ENCODE data around the gene ZNF83. TPM values are rescaled to one million over a fixed set of nuclear protein-coding genes. Genes with fewer than 3 reads are reported as not detected.
"Not testable (repeated sequence)": the region's sequence is repeated elsewhere in the genome, so short reads cannot be mapped to it uniquely, and the experiment has no call there.

The ZNF83 gene
- total RNA-seq, 1 donor from 2014 or later, result 40.0 TPM

- no peak for DNase-seq (ENCODE audit: low spot score)
- peaks cover 39% of the 10 kb centered on the region for H3K36me3 Mint-ChIP-seq (ENCODE audit: low read depth, unreplicated experiment)
- TF ChIP-seq, protein P1, sequence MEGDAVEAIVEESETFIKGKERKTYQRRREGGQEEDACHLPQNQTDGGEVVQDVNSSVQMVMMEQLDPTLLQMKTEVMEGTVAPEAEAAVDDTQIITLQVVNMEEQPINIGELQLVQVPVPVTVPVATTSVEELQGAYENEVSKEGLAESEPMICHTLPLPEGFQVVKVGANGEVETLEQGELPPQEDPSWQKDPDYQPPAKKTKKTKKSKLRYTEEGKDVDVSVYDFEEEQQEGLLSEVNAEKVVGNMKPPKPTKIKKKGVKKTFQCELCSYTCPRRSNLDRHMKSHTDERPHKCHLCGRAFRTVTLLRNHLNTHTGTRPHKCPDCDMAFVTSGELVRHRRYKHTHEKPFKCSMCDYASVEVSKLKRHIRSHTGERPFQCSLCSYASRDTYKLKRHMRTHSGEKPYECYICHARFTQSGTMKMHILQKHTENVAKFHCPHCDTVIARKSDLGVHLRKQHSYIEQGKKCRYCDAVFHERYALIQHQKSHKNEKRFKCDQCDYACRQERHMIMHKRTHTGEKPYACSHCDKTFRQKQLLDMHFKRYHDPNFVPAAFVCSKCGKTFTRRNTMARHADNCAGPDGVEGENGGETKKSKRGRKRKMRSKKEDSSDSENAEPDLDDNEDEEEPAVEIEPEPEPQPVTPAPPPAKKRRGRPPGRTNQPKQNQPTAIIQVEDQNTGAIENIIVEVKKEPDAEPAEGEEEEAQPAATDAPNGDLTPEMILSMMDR (IDR thresholded peaks at IDR 0.05; ENCODE audit: unreplicated experiment), result no peak
- peaks cover 5% of the 10 kb centered on the region for H3K27me3 Mint-ChIP-seq (ENCODE audit: unreplicated experiment)
- H3K27ac Mint-ChIP-seq (ENCODE audit: unreplicated experiment), result no peak overlapping the region
- no peak overlapping the region for H3K4me3 Mint-ChIP-seq (ENCODE audit: unreplicated experiment)
- no peaks in the 10 kb centered on the region for H3K4me1 Mint-ChIP-seq (ENCODE audit: unreplicated experiment)
- H3K9me3 Mint-ChIP-seq (ENCODE audit: unreplicated experiment), result no peaks in the 10 kb centered on the region
Observed at GRCh38 chr19:52592301-52592700, 45.9 kb downstream of the ZNF83 start.

DNA sequence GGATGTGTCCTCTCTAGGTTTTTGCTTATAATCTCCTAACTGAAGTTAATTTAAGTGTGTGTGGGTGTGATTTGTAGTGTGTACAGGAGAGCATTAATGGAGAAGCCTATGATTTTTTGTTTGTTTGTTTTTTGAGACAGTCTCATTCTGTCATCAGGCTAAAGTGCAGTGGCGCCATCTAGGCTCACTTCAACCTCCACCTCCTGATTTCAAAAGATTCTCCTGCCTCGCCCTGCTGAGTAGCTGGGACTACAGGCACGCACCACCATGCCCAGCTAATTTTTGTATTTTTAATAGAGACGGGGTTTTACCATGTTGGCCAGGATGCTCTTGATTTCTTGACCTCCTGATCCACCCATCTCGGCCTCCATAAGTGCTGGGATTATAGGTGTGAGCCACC, 47.4 kb downstream of the ZNF83 start:
- Mint-ChIP-seq H3K27ac (ENCODE audit: unreplicated experiment) (no peak overlapping the region), H3K4me3 (ENCODE audit: unreplicated experiment) (peak overlapping the region; percentile 33), H3K27me3 (ENCODE audit: unreplicated experiment) (peaks cover 6% of the 10 kb centered on the region), H3K4me1 (ENCODE audit: unreplicated experiment) (no peaks in the 10 kb centered on the region), H3K9me3 (ENCODE audit: unreplicated experiment) (no peaks in the 10 kb centered on the region), H3K36me3 (ENCODE audit: low read depth, unreplicated experiment) (peaks cover 25% of the 10 kb centered on the region)
- TF ChIP-seq, protein P1 (IDR thresholded peaks at IDR 0.05; ENCODE audit: unreplicated experiment), result no peak
- no peak for DNase-seq (ENCODE audit: low spot score)

DNA sequence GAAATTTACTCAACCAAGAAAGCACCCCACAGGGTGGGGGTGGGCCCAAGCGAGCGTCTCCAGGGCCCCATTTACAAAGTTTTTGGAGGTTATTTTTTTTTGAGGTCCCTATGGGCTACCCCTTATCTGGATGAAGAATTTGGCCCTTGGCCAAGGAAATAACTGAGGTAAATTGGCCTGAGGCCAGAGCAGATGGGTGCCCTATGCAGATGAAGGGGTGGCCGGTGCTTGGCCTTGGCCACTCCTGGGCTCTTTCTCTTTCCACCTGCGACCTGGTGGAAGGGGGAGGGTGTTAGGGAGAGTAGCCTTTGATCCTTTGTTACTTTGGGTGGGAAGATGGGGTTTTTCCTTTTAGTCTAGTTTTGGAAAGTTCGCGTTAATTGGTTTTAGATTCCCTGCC, 52.6 kb downstream of the ZNF83 start:
- Mint-ChIP-seq H3K27me3 (ENCODE audit: unreplicated experiment) (peaks cover 4% of the 10 kb centered on the region), H3K36me3 (ENCODE audit: low read depth, unreplicated experiment) (peaks cover 47% of the 10 kb centered on the region), H3K27ac (ENCODE audit: unreplicated experiment) (no peak overlapping the region), H3K4me1 (ENCODE audit: unreplicated experiment) (no peaks in the 10 kb centered on the region), H3K9me3 (ENCODE audit: unreplicated experiment) (no peaks in the 10 kb centered on the region), H3K4me3 (ENCODE audit: unreplicated experiment) (no peak overlapping the region)
- TF ChIP-seq, protein P1 (IDR thresholded peaks at IDR 0.05; ENCODE audit: unreplicated experiment), result no peak
- no peak for DNase-seq (ENCODE audit: low spot score)

GRCh38 chr19:52584736-52585440, 53.3 kb downstream of the ZNF83 start:
- Mint-ChIP-seq H3K36me3 (ENCODE audit: low read depth, unreplicated experiment) (peaks cover 44% of the 10 kb centered on the region), H3K4me3 (ENCODE audit: unreplicated experiment) (peak overlapping the region; percentile 39), H3K27me3 (ENCODE audit: unreplicated experiment) (peaks cover 4% of the 10 kb centered on the region), H3K9me3 (ENCODE audit: unreplicated experiment) (no peaks in the 10 kb centered on the region), H3K27ac (ENCODE audit: unreplicated experiment) (no peak overlapping the region), H3K4me1 (ENCODE audit: unreplicated experiment) (no peaks in the 10 kb centered on the region)
- no peak for DNase-seq (ENCODE audit: low spot score)
- TF ChIP-seq, protein P1 (IDR thresholded peaks at IDR 0.05; ENCODE audit: unreplicated experiment), result no peak

GRCh38 chr19:52570000-52570861, 67.9 kb downstream of the ZNF83 start, which contains the start of gene ZNF701:
Gene ZNF701 (plus strand): TSS chr19:52570287. CDS start chr19:52574148, 3,861 bp downstream.
- DNase-seq (ENCODE audit: low spot score), result peak; percentile 98
- Mint-ChIP-seq H3K36me3 (ENCODE audit: low read depth, unreplicated experiment) (peaks cover 40% of the 10 kb centered on the region), H3K9me3 (ENCODE audit: unreplicated experiment) (no peaks in the 10 kb centered on the region), H3K4me1 (ENCODE audit: unreplicated experiment) (peaks cover 12% of the 10 kb centered on the region), H3K27me3 (ENCODE audit: unreplicated experiment) (peaks cover 8% of the 10 kb centered on the region), H3K4me3 (ENCODE audit: unreplicated experiment) (peak within 1 kb of the TSS; percentile 96), H3K27ac (ENCODE audit: unreplicated experiment) (peak within 1 kb of the TSS; percentile 98)
- TF ChIP-seq, protein P1 (IDR thresholded peaks at IDR 0.05; ENCODE audit: unreplicated experiment), result peak; percentile 55

GRCh38 chr19:52569638-52569999, 68.5 kb downstream of the ZNF83 start:
- DNase-seq (ENCODE audit: low spot score); H3K27me3 Mint-ChIP-seq (ENCODE audit: unreplicated experiment); H3K9me3 Mint-ChIP-seq (ENCODE audit: unreplicated experiment): not testable (repeated sequence)
- Mint-ChIP-seq H3K4me1 (ENCODE audit: unreplicated experiment) (peaks cover 12% of the 10 kb centered on the region), H3K36me3 (ENCODE audit: low read depth, unreplicated experiment) (peaks cover 40% of the 10 kb centered on the region), H3K4me3 (ENCODE audit: unreplicated experiment) (peak overlapping the region; percentile 96), H3K27ac (ENCODE audit: unreplicated experiment) (peak overlapping the region; percentile 98)

Data from endothelial cell (in vitro differentiated cells).